HG02870 (cell line): ENCODE results near the gene TTLL11.

ENCODE experiments used
- ATAC-seq: cut with Tn5 transposase; IDR thresholded peaks from one replicate; pipeline ENCODE4 v1.9.1; 2021; ENCODE audit warnings: mild to moderate bottlenecking, moderate library complexity; ENCODE audit not compliant: unreplicated experiment

Gene TTLL11

DNA sequence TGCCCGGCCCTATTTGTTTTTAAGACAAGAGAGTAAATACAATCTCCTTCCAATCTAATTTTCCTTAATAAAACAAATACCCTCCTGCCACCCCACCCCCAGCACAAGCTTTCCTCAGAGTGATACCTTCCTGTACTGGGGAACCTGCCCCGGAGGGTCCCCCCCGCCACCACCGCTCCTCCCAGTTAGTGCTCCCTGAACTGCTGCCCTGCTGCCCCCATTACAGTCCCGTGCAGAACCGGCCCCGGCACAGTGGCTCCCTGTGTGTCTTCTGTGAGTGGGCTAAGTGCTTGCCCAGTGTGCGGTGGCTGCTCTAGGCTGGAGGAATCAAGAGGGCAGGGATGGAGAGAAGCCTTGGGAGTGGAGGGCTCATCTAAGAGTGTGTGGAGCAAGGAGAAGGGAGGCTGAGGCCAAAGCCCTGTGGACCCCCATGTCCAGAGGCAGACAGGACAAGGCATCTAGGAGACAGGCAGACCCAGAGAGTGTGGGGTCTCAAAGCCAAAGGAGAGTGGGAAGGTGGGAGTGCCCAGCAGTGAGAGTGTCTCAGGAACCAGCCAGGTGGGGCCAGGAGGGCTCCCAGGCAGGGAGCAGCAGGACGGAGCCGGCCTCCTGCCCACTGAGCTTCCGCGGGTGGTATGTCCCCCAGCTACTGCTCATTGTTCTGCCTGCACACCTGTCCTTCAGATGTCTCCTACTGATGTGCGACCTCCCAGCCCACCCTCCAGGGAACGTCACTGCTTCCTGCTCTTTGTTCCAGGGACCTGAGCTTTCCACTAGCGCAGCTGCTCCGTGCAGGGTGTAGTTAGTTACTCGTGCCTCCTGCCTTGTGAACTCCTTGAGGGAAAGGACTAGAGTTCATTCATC is 312.7 kb downstream of the TTLL11 start:
- ATAC-seq: no peak

- ATAC-seq: no peak
These were observed 313.6 kb downstream of the TTLL11 start for GRCh38 chr9:121779381-121780117.

GRCh38 chr9:121778252-121779225 is 314.6 kb downstream of the TTLL11 start:
- no peak for ATAC-seq

GRCh38 chr9:121776739-121777637 is 316.1 kb downstream of the TTLL11 start:
- no peak for ATAC-seq

GRCh38 chr9:121776001-121776738 is 316.9 kb downstream of the TTLL11 start:
- ATAC-seq: no peak

- ATAC-seq: no peak
These were observed 318.1 kb downstream of the TTLL11 start for GRCh38 chr9:121774715-121775613.

GRCh38 chr9:121773954-121774714 is 319.0 kb downstream of the TTLL11 start:
- ATAC-seq: no peak

GRCh38 chr9:121773286-121773953 is 319.7 kb downstream of the TTLL11 start:
- ATAC-seq: no peak

DNA sequence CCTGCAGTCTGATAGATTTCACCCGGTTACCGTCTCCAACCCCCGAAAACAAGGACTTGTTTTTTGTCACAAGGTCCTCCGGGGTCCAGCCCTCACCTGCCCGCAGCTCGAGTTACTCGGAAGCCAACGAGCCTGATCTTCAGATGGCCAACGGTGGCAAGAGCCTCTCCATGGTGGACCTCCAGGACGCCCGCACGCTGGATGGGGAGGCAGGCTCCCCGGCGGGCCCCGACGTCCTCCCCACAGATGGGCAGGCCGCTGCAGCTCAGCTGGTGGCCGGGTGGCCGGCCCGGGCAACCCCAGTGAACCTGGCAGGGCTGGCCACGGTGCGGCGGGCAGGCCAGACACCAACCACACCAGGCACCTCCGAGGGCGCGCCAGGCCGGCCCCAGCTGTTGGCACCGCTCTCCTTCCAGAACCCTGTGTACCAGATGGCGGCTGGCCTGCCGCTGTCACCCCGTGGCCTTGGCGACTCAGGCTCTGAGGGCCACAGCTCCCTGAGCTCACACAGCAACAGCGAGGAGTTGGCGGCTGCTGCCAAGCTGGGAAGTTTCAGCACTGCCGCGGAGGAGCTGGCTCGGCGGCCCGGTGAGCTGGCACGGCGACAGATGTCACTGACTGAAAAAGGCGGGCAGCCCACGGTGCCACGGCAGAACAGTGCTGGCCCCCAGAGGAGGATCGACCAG is 320.4 kb downstream of the TTLL11 start:
- ATAC-seq: no peak
